Erythroblast (primary cell): ENCODE data around the gene TNFAIP8.

Source experiments
- GATA1 ChIP-seq: IDR thresholded peaks from 2 replicates; pipeline ENCODE4 v1.6.1; 2011; ENCODE audit warnings: low read depth, mild to moderate bottlenecking, control low read depth, low read length, moderate library complexity
- POLR2A ChIP-seq: IDR thresholded peaks from 2 replicates; pipeline ENCODE4 v1.6.1; 2011; ENCODE audit warnings: mild to moderate bottlenecking, low read length

GRCh38 chr5:119311688-119312087 is 44.1 kb upstream of the TNFAIP8 start:
- TF ChIP-seq POLR2A (no peak), GATA1 (no peak)
